SIG-M5 treated with dmso at 0.1 percent for 504 hours (cell line): ENCODE data around the gene PLEKHN1.
A peak's percentile ranks its signal among the peaks of the same experiment; 100 is the strongest.

Source experiments
- DNase-seq: peaks from one replicate; lab custom pipeline; 2025; ENCODE audit not compliant: unreplicated experiment; lab: John Stamatoyannopoulos, UW

The PLEKHN1 gene

GRCh38 chr1:929712-930632 lies 36.3 kb upstream of the PLEKHN1 start:
- DNase-seq: no peak

GRCh38 chr1:930633-931138 lies 35.6 kb upstream of the PLEKHN1 start:
- no peak for DNase-seq

GRCh38 chr1:931380-932172 lies 34.7 kb upstream of the PLEKHN1 start:
- DNase-seq: no peak

- DNase-seq: no peak
Observed at GRCh38 chr1:932173-932510, 34.1 kb upstream of the PLEKHN1 start.

- DNase-seq: no peak
Observed at GRCh38 chr1:932776-933602, 33.3 kb upstream of the PLEKHN1 start.

GRCh38 chr1:933603-933940 lies 32.7 kb upstream of the PLEKHN1 start:
- DNase-seq: no peak

GRCh38 chr1:934991-935750 lies 31.1 kb upstream of the PLEKHN1 start:
- DNase-seq: no peak

GRCh38 chr1:935751-936231 lies 30.5 kb upstream of the PLEKHN1 start:
- DNase-seq: no peak

- DNase-seq: no peak
Observed at GRCh38 chr1:936348-937264, 29.7 kb upstream of the PLEKHN1 start.

- DNase-seq: no peak
Observed at GRCh38 chr1:937521-937920, 28.8 kb upstream of the PLEKHN1 start.

- DNase-seq: no peak
Observed at GRCh38 chr1:938088-938683, 28.1 kb upstream of the PLEKHN1 start.

GRCh38 chr1:938711-939489 lies 27.4 kb upstream of the PLEKHN1 start:
- DNase-seq: no peak

- DNase-seq: no peak
Observed at GRCh38 chr1:939511-940106, 26.7 kb upstream of the PLEKHN1 start.

GRCh38 chr1:940107-941014 lies 25.9 kb upstream of the PLEKHN1 start:
- DNase-seq: no peak

- DNase-seq: no peak
Observed at GRCh38 chr1:941015-941587, 25.2 kb upstream of the PLEKHN1 start.

GRCh38 chr1:941588-942383 lies 24.5 kb upstream of the PLEKHN1 start:
- peak; percentile 28 for DNase-seq
